ENCODE data around the gene PTH2.

Gene PTH2

DNA sequence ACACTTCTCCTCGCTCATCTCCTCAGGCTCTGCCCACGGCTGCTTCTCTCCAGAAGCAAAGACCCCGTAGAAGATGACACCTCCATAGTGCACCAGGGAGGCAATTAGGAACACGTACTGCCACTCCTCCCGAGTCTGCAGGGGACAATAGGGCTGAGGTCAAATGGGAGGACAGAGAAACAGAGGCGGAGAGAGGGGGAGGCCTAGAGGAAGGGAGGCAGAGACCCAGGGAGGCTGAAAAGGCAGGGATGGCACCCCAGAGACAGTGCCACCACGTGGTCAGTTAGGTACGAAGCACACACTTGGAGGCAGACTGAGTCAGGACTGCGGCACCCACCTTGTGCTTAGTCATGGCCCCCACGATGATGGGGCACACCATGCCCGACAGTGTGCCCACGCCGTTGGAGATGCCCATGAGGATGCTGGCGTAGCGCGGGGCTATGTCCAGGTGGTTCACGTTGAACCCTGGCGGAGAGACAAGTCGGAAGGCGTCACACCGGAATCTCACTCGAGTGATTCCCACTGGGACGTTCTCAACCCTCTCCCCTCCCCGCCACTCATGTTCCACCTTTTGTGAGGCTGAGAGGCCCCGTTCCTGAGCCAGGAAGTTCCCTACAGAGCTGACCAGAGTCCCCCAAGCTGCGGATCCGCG, 7.6 kb upstream of the PTH2 start:
- peak; percentile 19 to 43 for DNase-seq

DNA sequence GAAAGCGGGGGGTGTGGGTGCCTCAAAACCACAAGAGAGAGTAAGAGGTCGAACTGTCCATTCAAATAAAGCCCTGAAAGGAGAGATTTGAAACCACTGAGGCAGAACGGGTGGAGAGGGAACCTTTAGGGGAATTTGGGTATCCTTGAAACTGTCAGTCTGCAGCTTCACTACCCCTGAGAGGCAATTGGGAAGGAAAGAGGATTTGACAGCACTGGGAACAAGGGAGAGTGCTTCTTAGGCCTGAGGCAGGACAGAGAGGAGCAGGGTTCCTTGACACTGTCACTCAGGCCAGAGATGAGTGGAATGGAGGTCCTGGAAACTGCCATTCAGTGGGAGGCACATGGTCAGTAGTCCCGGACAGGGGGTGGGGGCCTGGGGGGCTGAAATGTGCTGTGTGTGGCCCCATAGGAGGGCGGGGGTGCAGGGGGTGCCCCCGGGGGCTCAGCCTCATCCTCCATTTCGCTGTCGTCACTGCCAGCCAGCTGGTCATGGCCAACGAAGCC, 7.0 kb upstream of the PTH2 start:
- no peak for DNase-seq

- DNase-seq: no peak
Observed at GRCh38 chr19:49428547-49429451, 5.6 kb upstream of the PTH2 start.

GRCh38 chr19:49427855-49428546, 4.8 kb upstream of the PTH2 start:
- peak in 1 of 2 donors; percentile 36 for DNase-seq

DNA sequence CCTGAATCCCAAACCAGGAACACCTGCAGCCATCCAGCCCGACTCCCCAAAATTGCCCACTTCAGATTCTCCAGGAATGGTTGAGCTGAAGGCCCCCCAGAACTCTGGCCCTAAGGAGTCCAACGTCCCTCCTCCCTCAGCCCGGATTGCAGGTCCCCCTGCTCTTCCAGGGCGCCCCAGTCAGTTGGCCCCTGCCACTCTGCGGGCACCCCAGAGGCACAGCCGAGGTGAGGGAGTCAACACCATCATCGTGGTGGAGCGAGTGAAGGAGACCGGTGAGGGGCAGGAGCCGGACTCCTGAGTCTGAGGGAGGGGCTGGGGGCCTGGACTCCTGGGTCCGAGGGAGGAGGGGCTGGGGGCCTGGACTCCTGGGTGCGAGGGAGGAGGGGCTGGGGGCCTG, 4.1 kb upstream of the PTH2 start:
- no peak for DNase-seq

DNA sequence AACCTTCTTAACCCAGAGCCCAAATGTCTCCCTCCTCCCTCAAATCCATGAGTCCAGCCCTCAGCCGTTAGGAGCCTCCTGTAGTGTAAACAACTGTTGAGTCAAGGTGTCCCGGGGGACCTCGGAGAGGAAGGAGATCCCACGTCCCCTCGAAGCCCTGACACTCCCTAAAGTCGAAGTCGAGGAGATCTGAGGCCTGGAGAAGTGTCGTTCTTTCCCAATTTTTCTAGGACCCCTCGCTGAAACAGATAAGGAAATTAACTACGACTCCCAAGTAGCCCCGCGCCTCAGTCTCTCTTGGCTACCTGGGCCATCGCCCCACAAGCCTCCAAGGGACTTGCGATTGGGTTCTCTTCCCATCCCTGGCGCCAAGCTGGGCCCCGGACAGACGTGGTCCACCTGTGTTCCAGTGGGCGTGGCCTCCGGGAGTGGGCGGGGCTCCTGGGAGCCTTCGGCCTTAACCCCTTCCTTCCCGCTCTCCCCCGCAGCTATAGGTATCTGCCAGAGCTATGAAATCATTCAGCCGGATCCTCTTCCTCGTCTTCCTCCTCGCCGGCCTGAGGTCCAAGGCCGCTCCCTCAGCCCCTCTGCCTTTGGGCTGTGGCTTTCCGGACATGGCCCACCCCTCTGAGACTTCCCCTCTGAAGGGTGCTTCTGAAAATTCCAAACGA, 2.8 kb upstream of the PTH2 start:
- no peak for DNase-seq

DNA sequence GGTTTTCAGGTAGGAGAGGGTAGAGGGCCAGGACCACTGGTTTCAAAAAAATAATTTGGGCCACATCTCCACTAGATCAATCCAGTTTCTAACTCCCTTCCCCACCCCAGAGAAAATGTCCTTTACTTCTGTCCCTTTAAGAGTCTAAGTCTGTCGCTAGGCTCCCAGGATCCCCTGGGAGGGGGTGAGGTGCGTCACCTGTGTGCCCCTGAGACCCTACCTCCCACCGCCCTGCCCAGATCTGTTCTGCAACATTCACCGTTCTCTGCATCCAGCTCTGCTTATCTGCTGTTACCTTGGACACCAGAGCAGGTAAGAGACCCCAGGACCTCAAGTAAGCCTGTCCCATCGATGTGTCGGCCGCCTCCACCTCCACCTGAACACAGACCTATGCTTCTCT, 1.9 kb upstream of the PTH2 start, which contains the start of gene GFY:
Gene GFY, plus strand, starts transcription at position 211 of the 400 bp plus-strand sequence. CDS start 1,043 bp downstream, outside the sequence.
- no peak for DNase-seq

DNA sequence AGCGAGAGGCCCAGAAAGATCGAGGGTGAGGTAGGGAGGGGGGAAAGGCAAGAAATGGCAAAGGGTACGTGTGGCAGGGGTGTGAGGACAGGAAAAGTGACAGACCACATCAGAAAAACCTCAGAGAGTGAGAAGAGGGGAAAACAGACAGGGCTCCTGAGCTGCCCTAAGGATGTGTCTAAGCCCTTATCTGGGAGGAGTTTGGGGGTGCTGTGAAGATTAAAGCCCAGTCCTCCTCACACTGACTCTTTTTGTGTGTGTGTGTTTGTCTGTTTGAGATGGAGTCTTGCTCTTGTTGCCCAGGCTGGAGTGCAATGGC, 703 bp upstream of the PTH2 start:
- DNase-seq: peak in 1 of 2 donors; percentile 59

DNA sequence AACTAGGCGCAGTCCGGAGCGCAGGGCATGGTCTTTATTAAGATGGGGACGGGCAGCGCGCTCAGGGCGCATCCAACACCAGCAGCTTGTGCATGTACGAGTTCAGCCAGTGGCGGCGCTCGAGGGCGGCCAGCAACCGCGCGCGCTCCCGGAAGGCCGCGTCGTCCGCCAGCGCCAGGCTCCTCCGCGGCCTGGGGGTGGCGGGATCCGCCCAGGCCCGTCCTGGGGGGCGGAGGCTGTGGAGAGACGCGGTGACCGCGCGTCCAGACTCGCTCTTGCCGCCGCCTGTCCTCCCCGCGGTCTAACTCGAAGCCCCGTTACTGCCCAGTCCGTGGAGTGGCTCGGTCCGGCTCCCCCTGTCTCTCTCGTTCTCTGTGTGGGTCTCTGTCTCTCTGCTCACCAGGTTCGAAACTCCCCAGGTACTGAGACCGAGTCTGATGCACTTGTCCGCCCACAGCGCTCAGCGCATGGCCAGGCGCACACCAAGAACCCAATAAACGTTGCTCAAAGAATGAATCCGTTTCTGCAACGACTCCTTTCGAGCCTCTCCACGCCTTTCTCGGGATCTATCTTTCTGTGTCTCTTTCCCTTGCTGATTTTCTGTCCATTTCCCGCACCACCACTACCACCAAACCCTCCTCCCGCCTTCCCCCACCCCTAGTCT, 702 bp downstream of the PTH2 start:
- peak; percentile 20 to 65 for DNase-seq

DNA sequence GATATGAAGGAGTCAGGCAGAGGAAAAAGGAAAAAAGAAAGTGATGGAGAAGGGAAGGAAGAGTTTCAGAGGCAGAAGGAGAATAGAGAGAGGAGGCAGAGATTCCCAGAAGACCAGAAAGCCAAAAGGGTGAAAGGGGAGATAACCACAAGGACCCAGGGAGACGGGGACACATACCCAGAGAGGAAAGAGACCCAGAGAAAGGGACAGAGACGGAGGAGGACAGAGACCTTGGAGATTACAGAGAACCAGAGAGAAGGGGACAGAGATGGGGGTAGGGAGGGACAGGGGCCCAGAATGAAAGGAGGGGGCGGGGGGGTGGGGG, 1.4 kb downstream of the PTH2 start:
- DNase-seq: no peak

DNA sequence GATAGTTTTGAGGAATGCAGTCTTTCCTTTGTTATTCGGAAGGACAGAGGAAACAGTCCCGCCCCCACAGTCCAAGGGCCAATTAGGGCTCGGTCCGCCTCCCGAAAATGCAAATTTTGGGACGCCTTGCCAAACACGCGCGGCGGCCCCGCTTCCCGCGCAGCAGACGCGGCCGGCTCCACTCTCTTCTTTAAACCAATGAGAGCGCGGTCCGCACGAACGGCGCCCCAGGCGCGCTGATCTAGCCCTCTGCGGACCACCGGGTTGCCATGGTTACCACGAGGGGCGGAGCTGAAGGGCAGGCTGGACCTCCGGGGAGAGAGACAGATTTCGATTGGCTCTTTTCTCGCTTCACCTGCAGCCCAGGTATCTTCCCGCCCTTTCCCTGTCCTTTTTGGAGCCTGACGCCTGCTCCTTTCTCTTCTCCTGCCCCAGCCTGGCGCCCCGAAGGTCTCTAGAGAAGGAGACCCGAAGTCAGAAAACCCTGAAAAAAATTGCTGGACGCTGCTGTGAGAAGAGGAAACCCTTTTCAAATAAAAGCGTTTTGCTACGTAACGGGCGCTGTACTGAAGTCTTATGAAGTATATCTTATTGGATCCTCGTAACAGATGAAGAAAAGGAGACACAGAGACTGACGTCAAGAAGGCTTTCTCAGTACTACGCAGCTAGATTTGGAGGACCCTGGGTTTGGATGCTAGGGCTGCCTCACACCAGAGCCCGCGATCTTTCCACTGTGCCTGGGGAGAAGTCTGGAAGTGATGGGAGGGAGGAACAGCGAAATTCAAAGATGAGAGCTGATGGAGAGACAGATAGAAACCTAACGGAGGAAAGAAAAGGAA, 2.0 kb downstream of the PTH2 start:
- DNase-seq: peak; percentile 28 to 44

DNA sequence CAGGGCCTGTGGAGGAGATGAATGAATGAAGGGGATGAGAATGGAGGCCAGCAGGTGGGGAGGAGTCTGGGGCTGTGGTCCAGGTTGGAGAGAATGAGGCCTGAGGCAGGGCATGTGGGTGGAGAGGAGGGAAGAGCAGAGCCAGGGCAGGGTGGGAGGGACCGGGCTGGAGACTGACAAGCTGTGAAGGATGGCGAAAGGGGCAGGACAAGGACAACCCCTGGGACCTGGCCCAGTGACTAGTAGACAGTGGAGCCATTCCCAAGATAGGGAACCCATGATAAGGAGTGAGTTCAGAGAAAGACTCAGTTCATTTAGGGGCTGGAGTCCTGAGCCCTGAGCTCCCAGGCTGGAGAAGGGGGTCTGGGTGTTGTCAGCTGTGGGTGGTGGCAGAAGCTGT, 3.0 kb downstream of the PTH2 start:
- DNase-seq: no peak

DNA sequence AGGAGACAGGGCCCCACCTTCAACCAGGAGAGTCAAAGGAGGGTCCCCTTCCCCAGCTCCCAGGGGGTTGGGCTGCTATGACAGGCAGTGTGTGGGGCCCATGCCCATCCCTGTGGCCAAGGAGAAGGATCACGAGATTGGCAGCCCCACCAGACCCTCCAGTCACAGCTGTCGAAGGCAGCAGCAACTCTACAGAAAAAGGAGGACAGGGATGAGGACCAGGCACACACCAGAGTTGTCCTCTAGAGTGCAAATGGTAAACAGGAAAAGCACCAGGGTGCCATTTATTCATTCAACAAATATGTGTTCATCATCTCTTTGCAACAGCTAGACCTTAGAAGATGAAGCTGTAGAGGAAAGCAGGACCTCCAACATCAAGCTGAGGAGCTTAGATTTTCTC, 4.1 kb downstream of the PTH2 start:
- DNase-seq: no peak

- DNase-seq: no peak
Observed at GRCh38 chr19:49418511-49418910, 4.7 kb downstream of the PTH2 start.

GRCh38 chr19:49417088-49417487, 6.2 kb downstream of the PTH2 start:
- DNase-seq: no peak

GRCh38 chr19:49415810-49416200, 7.4 kb downstream of the PTH2 start:
- no peak for DNase-seq

DNA sequence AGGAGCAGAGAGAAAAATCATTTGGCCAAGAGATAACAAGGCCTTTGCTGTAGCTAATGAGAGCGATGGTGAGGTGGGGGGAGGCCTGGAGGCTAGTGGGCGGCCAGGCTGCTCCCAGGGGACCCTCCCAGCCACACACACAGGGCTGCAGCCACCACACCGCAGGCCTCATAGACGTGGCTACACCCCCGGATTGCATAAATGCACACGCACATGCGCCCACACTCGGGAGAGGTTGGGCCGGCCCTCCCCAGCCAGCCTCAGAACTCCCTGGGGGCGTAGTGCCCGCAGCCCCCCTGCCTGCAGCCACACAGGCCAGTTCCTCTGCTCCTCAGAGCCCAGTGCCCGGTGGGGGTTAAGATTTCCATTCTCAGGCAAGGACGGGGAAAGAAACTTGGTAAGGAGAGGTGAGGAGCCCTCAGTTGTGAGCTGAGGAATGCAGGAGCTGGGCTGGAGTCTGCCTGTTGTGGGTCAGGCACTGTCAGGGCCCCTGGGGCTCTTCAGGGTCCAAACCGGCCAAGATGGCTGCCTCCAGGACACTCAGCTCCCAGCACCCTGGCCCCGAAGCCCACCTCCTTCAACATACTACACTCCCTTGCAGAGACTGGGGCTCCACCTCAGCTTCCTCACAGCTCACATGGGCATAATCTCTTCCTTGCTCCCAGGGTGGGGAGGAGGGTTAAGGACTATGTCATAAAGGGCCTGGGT, 8.0 kb downstream of the PTH2 start:
- DNase-seq: no peak

- no peak for DNase-seq
Observed at GRCh38 chr19:49414256-49414655, 9.0 kb downstream of the PTH2 start.

- no peak for DNase-seq
Observed at GRCh38 chr19:49413348-49413747, 9.9 kb downstream of the PTH2 start.

- DNase-seq: no peak
Observed at GRCh38 chr19:49411681-49412326, 11.4 kb downstream of the PTH2 start.

Measured in CD4-positive, alpha-beta T cell treated with Interferon alpha-2 for 1 hour (primary cell).